LNCAP (cell line): ENCODE results near the gene IGSF21.

Experiments used
- TF ChIP-seq, protein P1 (sequence below): fragments of 450-650 bp; IDR thresholded peaks from 2 replicates; pipeline ENCODE4 v1.5.1; 2017; ENCODE audit warnings: mild to moderate bottlenecking

Gene IGSF21

DNA sequence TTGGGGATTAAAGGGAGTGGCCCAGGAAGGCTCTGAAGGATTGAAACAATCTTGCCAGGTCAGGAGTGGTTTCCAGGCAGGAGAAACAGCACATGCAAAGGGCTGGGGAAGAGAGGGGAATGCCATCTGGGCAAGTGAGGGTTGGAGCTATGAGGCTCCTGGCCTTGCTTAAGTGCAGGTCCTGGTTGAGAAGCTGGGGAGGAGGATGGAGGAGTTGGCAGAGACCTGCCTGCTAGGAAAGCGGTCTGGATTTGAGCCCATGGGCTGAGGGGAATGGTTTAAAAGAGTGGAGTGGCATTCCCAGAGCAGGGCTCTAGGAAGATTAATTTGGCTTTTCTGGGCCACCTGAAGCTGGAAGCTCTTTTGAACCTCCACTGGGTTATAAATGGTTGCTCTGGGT is 9.2 kb downstream of the IGSF21 start:
- TF ChIP-seq, protein P1, sequence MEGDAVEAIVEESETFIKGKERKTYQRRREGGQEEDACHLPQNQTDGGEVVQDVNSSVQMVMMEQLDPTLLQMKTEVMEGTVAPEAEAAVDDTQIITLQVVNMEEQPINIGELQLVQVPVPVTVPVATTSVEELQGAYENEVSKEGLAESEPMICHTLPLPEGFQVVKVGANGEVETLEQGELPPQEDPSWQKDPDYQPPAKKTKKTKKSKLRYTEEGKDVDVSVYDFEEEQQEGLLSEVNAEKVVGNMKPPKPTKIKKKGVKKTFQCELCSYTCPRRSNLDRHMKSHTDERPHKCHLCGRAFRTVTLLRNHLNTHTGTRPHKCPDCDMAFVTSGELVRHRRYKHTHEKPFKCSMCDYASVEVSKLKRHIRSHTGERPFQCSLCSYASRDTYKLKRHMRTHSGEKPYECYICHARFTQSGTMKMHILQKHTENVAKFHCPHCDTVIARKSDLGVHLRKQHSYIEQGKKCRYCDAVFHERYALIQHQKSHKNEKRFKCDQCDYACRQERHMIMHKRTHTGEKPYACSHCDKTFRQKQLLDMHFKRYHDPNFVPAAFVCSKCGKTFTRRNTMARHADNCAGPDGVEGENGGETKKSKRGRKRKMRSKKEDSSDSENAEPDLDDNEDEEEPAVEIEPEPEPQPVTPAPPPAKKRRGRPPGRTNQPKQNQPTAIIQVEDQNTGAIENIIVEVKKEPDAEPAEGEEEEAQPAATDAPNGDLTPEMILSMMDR: no peak

DNA sequence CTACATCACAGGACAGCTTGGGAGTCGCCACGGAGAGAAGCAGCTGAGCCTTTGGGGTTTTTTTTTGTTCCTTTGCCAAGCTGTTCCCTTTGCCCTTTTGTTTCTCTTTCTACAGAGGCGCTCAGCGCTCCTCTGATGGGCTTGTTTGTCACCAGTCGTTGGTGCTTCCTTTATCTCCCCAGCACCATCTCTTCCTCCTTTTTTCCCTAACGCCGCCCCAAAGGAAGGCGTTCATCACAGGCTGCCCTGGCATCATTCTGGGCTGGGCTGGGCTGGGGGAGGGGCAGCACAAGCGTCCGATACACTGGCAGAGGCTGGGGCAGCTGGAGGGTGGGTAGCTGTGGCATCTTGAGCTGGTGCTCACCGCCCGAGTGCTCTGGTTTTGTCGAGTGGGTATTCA is 10.5 kb downstream of the IGSF21 start:
- TF ChIP-seq, protein P1: no peak

DNA sequence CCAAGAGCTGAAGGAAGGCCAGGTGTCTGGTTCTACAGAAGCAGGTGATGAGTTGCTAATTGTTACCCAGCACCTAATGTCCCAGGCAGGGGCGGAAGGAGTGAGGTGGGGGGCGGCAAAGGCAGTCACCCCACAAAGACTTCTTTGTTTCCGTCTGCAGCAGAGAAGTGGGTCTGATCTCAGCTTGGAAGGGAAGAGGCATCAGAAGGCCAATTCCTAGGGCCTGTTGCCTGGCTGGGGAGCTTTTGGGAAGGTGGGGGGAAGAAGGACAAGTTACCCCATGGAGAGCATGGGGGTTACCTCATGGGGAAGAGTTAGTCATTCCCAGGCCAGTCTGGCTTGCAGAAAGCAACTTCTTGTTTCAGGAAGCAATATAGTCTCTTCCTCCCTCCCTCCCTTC is 10.9 kb downstream of the IGSF21 start:
- TF ChIP-seq, protein P1: no peak

DNA sequence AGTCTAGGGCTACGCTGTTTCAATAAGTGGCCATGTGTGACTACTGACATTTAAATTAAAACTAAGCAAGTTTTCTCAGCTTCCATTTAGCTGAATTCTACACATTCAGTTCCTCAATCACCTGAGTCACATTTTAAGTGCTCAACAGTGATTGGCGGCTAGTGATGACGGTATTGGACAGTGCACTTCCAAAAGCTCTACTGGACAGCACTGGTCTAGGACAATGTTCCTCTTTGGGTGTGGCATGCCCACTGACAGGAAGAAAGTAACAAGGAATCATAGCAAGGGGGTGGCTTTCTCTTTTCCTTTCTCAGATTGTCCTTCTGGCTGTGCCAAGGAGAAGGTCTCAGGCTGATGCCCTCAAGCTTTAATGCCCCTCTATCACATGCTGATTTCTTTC is 11.7 kb downstream of the IGSF21 start:
- TF ChIP-seq, protein P1: no peak

DNA sequence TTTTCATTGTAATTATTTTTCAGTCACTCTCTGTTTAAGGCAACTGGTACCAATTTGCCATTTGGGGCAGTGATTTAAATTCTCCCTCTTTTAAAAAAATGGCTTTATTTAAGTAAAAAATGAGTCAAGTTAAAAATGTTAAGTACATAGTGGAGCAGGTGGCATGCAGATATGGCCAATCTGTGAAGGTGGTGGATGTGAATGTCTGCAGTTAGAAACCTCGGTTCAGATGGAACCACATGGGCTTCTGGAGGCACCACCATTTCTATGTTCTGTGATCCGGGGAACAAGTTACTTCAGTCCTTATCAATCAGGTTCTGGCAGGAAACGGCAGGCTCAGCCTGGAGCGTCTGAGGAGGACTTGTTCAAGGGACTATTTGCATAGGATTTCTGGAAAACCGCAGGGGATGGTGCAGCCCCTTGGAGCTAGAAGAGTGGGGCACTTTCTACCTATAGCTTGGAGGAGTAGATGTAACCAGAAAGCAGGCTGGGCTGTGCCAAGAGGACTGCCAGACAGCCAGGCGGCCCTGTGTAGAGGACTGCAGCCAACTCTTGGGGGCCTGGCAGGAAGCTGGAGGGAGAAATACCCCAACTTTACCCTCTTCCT is 12.3 kb downstream of the IGSF21 start:
- TF ChIP-seq, protein P1: no peak

DNA sequence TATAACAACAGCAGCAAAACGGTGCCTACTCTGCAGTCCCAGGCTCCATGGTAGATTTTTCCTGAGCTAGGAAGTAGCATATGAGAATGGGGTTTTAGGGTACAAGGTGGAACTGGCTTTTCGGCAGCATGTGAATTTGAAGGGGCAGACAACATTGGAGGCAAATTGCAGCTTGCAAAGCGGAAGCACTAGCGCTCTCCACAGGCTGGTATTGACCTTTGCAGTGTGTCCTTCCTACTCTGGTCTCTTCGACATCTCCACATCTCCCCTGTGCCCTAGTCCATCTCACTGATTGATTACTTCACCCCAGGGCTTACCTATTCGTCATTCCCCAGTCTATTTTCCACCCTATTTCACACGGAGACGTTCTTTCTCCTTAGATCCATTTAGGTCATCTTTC is 13.0 kb downstream of the IGSF21 start:
- TF ChIP-seq, protein P1: no peak

DNA sequence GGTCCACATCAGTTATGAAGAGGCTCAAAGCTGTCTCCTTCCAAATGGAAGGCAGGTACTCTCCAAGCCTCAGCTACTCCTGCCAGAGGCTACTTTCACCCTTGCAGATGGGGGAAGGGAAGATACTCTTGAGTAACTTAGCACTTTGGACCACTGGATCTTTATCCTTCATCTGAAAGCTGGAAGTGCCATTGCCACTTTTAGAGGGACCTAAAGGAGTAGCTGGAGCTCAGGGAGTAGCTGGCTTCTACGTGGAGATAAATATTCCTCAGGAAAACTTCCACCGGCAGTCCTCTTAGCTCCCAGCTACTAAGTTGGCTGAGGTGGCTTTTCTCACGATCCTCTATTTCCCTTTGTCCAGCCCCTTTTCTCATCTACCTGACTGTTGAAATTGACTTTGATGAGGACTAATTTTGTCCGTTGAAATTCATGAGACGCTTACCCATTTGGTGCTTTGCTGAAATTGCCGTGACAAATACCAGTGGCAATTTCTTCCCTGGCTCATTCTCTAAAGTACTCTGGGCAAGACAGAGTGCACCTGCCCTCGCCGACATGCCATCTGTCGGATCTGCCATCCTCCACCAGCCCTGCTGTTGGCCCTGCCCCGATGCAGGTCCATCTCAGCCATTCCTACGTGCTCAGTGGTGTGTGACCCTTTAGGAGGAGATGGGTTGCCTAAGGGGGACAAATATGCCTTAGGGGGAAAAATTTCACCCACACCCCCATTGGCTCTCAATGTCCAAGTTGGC is 13.6 kb downstream of the IGSF21 start:
- TF ChIP-seq, protein P1: no peak
